Hepatocyte (in vitro differentiated cells): Measurements from ENCODE around the gene ZNF202. TPM values are rescaled to one million over a fixed set of nuclear protein-coding genes. Genes with fewer than 3 reads are reported as not detected.

Experiments
- DNase-seq: peaks from one replicate; pipeline ENCODE4 v3.0.0-alpha.2; 2016; ENCODE audit warnings: low spot score
- H2AFZ ChIP-seq: fragments of 200-600 bp; sonication (generic); 2 replicates; pipeline ENCODE4 v1.6.0; 2016; ENCODE audit warnings: antibody characterized with exemption, mild to moderate bottlenecking
- H3K27ac ChIP-seq: fragments of 200-600 bp; sonication (generic); 2 replicates; pipeline ENCODE4 v1.5.1; 2016; ENCODE audit warnings: mild to moderate bottlenecking
- H3K27me3 ChIP-seq: fragments of 200-600 bp; sonication (generic); 2 replicates; pipeline ENCODE4 v1.6.1; 2016
- H3K36me3 ChIP-seq: fragments of 200-600 bp; sonication (generic); replicated peaks from 2 replicates; pipeline ENCODE4 v1.5.1; 2016; ENCODE audit warnings: low read depth; ENCODE audit not compliant: insufficient read depth
- H3K4me1 ChIP-seq: fragments of 200-600 bp; sonication (generic); 2 replicates; pipeline ENCODE4 v1.5.1; 2016; ENCODE audit warnings: mild to moderate bottlenecking, moderate library complexity; ENCODE audit not compliant: insufficient read depth
- H3K4me2 ChIP-seq: fragments of 200-600 bp; sonication (generic); 2 replicates; pipeline ENCODE4 v1.6.0; 2016
- H3K4me3 ChIP-seq: fragments of 200-600 bp; sonication (generic); 2 replicates; pipeline ENCODE4 v1.5.1; 2016; ENCODE audit warnings: mild to moderate bottlenecking
- H3K79me2 ChIP-seq: fragments of 200-600 bp; sonication (generic); 2 replicates; pipeline ENCODE4 v1.6.0; 2017; ENCODE audit warnings: mild to moderate bottlenecking
- H3K9me2 ChIP-seq: fragments of 200-600 bp; sonication (generic); replicated peaks from 2 replicates; pipeline ENCODE4 v1.6.0; 2017; ENCODE audit warnings: mild to moderate bottlenecking; ENCODE audit not compliant: insufficient read depth
- H3K9me3 ChIP-seq: fragments of 200-600 bp; sonication (generic); 2 replicates; pipeline ENCODE4 v1.5.1; 2016; ENCODE audit warnings: low read depth, mild to moderate bottlenecking
- H4K20me1 ChIP-seq: fragments of 200-600 bp; sonication (generic); 2 replicates; pipeline ENCODE4 v1.6.0; 2016; ENCODE audit warnings: mild to moderate bottlenecking; ENCODE audit not compliant: insufficient read depth, poor library complexity, severe bottlenecking
- EZH2 ChIP-seq: fragments of 200-600 bp; sonication (generic); IDR thresholded peaks from 2 replicates; pipeline ENCODE4 v1.6.1; 2016; ENCODE audit warnings: antibody characterized with exemption, mild to moderate bottlenecking, borderline replicate concordance
- EZH2phosphoT487 ChIP-seq: fragments of 200-600 bp; sonication (generic); IDR thresholded peaks from one replicate; pipeline ENCODE4 v1.6.1; 2018; ENCODE audit warnings: antibody characterized with exemption, mild to moderate bottlenecking, low read depth, moderate library complexity; ENCODE audit not compliant: unreplicated experiment, severe bottlenecking
- WGBS: methylation state at CpG from one replicate; pipeline ENCODE4 v1.1.6; 2016; ENCODE audit warnings: low lambda C conversion rate; ENCODE audit errors: missing lambda C conversion rate; 5-methylcytosine and 5-hydroxymethylcytosine counted together
- polyA plus RNA-seq: library from polyadenylated mRNA; unstranded; fragments of >200 nt; fragmentation: Nextera tagmentation; extraction: Ambion mirVana; gene quantifications from 2 replicates; pipeline ENCODE4 v1.2.1, GENCODE V29; 2016
- small RNA-seq: library from RNA; depleted of rRNA; stranded (forward); fragments of <200 nt; gene quantifications from one replicate; pipeline ENCODE3, GENCODE V24; 2014
- total RNA-seq: library from RNA; depleted of rRNA; stranded (reverse); fragments of >200 nt; gene quantifications from 2 replicates; pipeline ENCODE4 v1.2.3, GENCODE V29; 2014
- TF ChIP-seq, protein P1 (sequence below): fragments of 200-600 bp; sonication (generic); IDR thresholded peaks from 2 replicates; pipeline ENCODE4 v1.5.1; 2016; ENCODE audit warnings: antibody characterized with exemption, mild to moderate bottlenecking; ENCODE audit not compliant: poor library complexity

The ZNF202 gene
- total and polyA plus RNA-seq, 2 experiments from 2014 or later, result 5.7 to 8.4 TPM

DNA sequence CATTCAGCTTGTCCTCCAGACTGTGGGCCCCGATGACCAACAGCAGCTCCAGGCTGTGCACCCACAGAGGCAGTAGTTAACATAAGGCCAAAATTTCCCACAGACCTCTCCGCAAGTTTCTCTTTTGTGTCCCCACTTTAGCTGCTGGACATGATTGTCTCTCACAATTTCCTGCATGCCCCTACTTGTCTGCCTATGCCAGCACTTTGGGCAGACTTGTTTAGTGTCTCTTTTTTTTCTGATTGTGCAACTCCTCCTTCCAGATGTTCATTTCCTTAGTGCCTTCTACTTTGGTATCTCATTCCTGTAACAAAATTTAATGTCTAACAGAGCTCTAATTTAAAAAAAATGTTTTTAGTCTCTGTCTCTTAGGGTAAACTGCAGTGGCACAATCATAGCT, 63.2 kb downstream of the ZNF202 start:
- H4K20me1 ChIP-seq, result no peaks in the 10 kb centered on the region
- H2AFZ ChIP-seq, result no peak overlapping the region
- H3K36me3 ChIP-seq, result no peaks in the 10 kb centered on the region
- H3K4me3 ChIP-seq, result no peak overlapping the region
- no peaks in the 10 kb centered on the region for H3K4me1 ChIP-seq
- H3K27me3 ChIP-seq, result peaks cover 13% of the 10 kb centered on the region
- TF ChIP-seq, protein P1, sequence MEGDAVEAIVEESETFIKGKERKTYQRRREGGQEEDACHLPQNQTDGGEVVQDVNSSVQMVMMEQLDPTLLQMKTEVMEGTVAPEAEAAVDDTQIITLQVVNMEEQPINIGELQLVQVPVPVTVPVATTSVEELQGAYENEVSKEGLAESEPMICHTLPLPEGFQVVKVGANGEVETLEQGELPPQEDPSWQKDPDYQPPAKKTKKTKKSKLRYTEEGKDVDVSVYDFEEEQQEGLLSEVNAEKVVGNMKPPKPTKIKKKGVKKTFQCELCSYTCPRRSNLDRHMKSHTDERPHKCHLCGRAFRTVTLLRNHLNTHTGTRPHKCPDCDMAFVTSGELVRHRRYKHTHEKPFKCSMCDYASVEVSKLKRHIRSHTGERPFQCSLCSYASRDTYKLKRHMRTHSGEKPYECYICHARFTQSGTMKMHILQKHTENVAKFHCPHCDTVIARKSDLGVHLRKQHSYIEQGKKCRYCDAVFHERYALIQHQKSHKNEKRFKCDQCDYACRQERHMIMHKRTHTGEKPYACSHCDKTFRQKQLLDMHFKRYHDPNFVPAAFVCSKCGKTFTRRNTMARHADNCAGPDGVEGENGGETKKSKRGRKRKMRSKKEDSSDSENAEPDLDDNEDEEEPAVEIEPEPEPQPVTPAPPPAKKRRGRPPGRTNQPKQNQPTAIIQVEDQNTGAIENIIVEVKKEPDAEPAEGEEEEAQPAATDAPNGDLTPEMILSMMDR, result no peak
- TF ChIP-seq EZH2phosphoT487 (no peak), EZH2 (no peak)
- DNase-seq, result no peak
- no peaks in the 10 kb centered on the region for H3K79me2 ChIP-seq
- no peaks in the 10 kb centered on the region for H3K9me3 ChIP-seq
- 98% methylated on average over 2 of the region's 2 CpGs for WGBS
- no peak overlapping the region for H3K4me2 ChIP-seq
- H3K27ac ChIP-seq, result no peak overlapping the region
- H3K9me2 ChIP-seq, result no peaks in the 10 kb centered on the region

DNA sequence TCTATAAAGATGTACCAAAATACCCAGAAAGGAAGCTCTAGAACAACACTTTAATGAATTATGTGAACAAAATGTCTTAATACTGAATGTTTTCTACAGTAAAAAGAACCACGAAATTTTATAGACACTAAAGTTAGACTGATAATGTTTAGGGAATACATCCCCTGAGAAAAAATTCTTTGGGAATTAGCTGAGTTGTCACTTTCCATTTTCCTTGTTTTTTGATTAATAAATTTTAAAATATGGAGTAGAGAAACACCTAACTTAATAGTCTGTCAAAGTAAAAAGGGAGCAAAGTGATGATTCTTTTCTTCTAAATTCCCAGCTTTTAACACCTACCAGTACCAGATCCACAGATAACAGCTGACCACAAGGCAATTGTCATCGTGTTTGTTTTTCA, 64.0 kb downstream of the ZNF202 start:
- WGBS, result 69% methylated on average over 2 of the region's 2 CpGs
- H3K9me3 ChIP-seq, result no peaks in the 10 kb centered on the region
- H2AFZ ChIP-seq, result no peak overlapping the region
- no peaks in the 10 kb centered on the region for H3K36me3 ChIP-seq
- H3K79me2 ChIP-seq, result no peaks in the 10 kb centered on the region
- DNase-seq, result no peak
- no peaks in the 10 kb centered on the region for H3K9me2 ChIP-seq
- no peaks in the 10 kb centered on the region for H3K4me1 ChIP-seq
- no peak overlapping the region for H3K4me2 ChIP-seq
- H3K27me3 ChIP-seq, result peaks cover 10% of the 10 kb centered on the region
- no peak overlapping the region for H3K4me3 ChIP-seq
- no peak for TF ChIP-seq EZH2
- no peak for TF ChIP-seq EZH2phosphoT487
- TF ChIP-seq, protein P1, result no peak
- no peaks in the 10 kb centered on the region for H4K20me1 ChIP-seq
- no peak overlapping the region for H3K27ac ChIP-seq

- Histone ChIP-seq H2AFZ (no peak overlapping the region), H3K79me2 (no peaks in the 10 kb centered on the region), H3K9me3 (no peaks in the 10 kb centered on the region), H3K27ac (no peak overlapping the region), H3K4me2 (no peak overlapping the region), H3K4me1 (no peaks in the 10 kb centered on the region), H3K27me3 (no peaks in the 10 kb centered on the region), H3K9me2 (no peaks in the 10 kb centered on the region), H3K36me3 (no peaks in the 10 kb centered on the region), H4K20me1 (no peaks in the 10 kb centered on the region), H3K4me3 (no peak overlapping the region)
- 50% methylated on average over 2 of the region's 2 CpGs for WGBS
- no peak for DNase-seq
- TF ChIP-seq, protein P1, result no peak
- TF ChIP-seq EZH2phosphoT487, result no peak
- no peak for TF ChIP-seq EZH2
These were observed 67.2 kb downstream of the ZNF202 start for GRCh38 chr11:123674297-123674696.

Small RNAs within 50 kb of the gene (small RNA-seq; reads per million reads assigned to genes)
- not detected for gene RNU1-21P

Other genes starting within 250 kb of the ZNF202 start
- 1.6 and 1.8 TPM in 2 replicates for gene SCN3B, start 87.0 kb downstream of the ZNF202 start, total RNA-seq
- gene SCN3B, start 87.0 kb downstream of the ZNF202 start, polyA plus RNA-seq, result 0.30 and 1.3 TPM in 2 replicates
- gene OR6X1, start 12.9 kb upstream of the ZNF202 start, total RNA-seq, result not detected in 2 replicates
- not detected in 2 replicates for gene OR6X1, start 12.9 kb upstream of the ZNF202 start, polyA plus RNA-seq
- not detected in 2 replicates for gene OR6M1, start 64.7 kb upstream of the ZNF202 start, total RNA-seq
- not detected in 2 replicates for gene OR6M1, start 64.7 kb upstream of the ZNF202 start, polyA plus RNA-seq
- gene TMEM225, start 144.0 kb upstream of the ZNF202 start, total RNA-seq, result not detected in 2 replicates
- 0.13 TPM in 1 of 2 replicates, not detected in the other for gene TMEM225, start 144.0 kb upstream of the ZNF202 start, polyA plus RNA-seq
- gene OR8D4, start 160.5 kb upstream of the ZNF202 start, total RNA-seq, result 0.90 and 1.1 TPM in 2 replicates
- 0.54 TPM in 1 of 2 replicates, not detected in the other for gene OR8D4, start 160.5 kb upstream of the ZNF202 start, polyA plus RNA-seq
- 0.32 and 0.77 TPM in 2 replicates for gene OR4D5, start 198.0 kb upstream of the ZNF202 start, total RNA-seq
- gene OR4D5, start 198.0 kb upstream of the ZNF202 start, polyA plus RNA-seq, result not detected in 2 replicates
- gene OR6T1, start 202.2 kb upstream of the ZNF202 start, total RNA-seq, result not detected in 2 replicates
- not detected in 2 replicates for gene OR6T1, start 202.2 kb upstream of the ZNF202 start, polyA plus RNA-seq
- not detected in 2 replicates for gene OR10S1, start 236.1 kb upstream of the ZNF202 start, total RNA-seq
- gene OR10S1, start 236.1 kb upstream of the ZNF202 start, polyA plus RNA-seq, result not detected in 2 replicates